K562 (cell line): ENCODE results near the gene KLHL14. TPM values are rescaled to one million over a fixed set of nuclear protein-coding genes. Genes with fewer than 3 reads are reported as not detected.

Experiments
- ATAC-seq: fragments of 200-7000 bp; cut with Tn5 transposase; 3 replicates; pipeline ENCODE4 v1.9.1; 2020; ENCODE audit warnings: moderate library complexity
- BruUV-seq: library from RNA; stranded (reverse); fragments of 400-500 nt; replicated peaks from 2 replicates; lab custom pipeline; 2021; lab: Mats Ljungman, UMichigan
- CTCF ChIA-PET: fragments of 300-600 bp; formaldehyde crosslinking; extraction: SDS; loops from one replicate; lab custom pipeline; 2021; ENCODE audit warnings: low intra/inter-chr PET ratio; lab: Yijun Ruan, JAX
- POLR2A ChIA-PET: fragments of 300-600, 350-650 bp; sonication (Branson Sonifier 250); formaldehyde crosslinking; extraction: SDS; loops from one replicate; lab custom pipeline; 2021; ENCODE audit warnings: antibody characterized with exemption, inconsistent platforms; lab: Yijun Ruan, JAX
- DNase-seq, 4 experiments: peaks; one replicate each; pipeline versions ENCODE4 v3.0.0 to v3.0.0-alpha.2; 2011 to 2018; ENCODE audit warnings: low spot score in 3 of 4, mixed read lengths in 3 of 4; ENCODE audit errors: extremely low read depth in 1 of 4
- FAIRE-seq: peaks from 2 replicates; lab custom pipeline; 2011; peaks lifted over from hg19 to GRCh38; lab: Jason Lieb, UNC
- H2AFZ ChIP-seq: 2 replicates; pipeline ENCODE4 v1.6.0; 2011; ENCODE audit warnings: low read depth, low read length, control low read depth, inconsistent platforms
- H3K27ac ChIP-seq: fragments of 200-600 bp; 3 replicates; pipeline ENCODE4 v1.8.0; 2011; ENCODE audit warnings: low read depth, mild to moderate bottlenecking, control low read depth, inconsistent platforms, low read length, moderate library complexity, mixed read lengths; ENCODE audit errors: extremely low read depth
- H3K27me3 ChIP-seq, 2 experiments: fragments of 300-600 bp in 1 of 2; 2 replicates in 1 of 2; 3 replicates in 1 of 2; pipeline versions ENCODE4 v1.6.0 to v1.8.0; 2011; ENCODE audit warnings: inconsistent platforms in 2 of 2, low read length in 2 of 2, mild to moderate bottlenecking in 1 of 2, mixed read lengths in 1 of 2, moderate library complexity in 1 of 2; ENCODE audit not compliant: control insufficient read depth in 2 of 2, insufficient read depth in 2 of 2
- H3K36me3 ChIP-seq: fragments of 300-600 bp; 3 replicates; pipeline ENCODE4 v1.8.0; 2011; ENCODE audit warnings: mild to moderate bottlenecking, low read length, inconsistent platforms; ENCODE audit not compliant: control insufficient read depth, insufficient read depth
- H3K4me1 ChIP-seq, 2 experiments: fragments of 200-600 bp in 1 of 2; replicated peaks in 1 of 2; 2 replicates in 1 of 2; 3 replicates in 1 of 2; pipeline versions ENCODE4 v1.5.1 to v1.8.0; 2011; ENCODE audit warnings: inconsistent platforms in 2 of 2, low read length in 2 of 2, mild to moderate bottlenecking in 1 of 2, mixed read lengths in 1 of 2, moderate library complexity in 1 of 2; ENCODE audit not compliant: control insufficient read depth in 2 of 2, insufficient read depth in 2 of 2
- H3K4me2 ChIP-seq: 2 replicates; pipeline ENCODE4 v1.6.1; 2011; ENCODE audit warnings: low read length, control low read depth, inconsistent platforms, mixed read lengths; ENCODE audit not compliant: insufficient read depth
- H3K4me3 ChIP-seq: fragments of 200-600 bp; sonication (generic), shearing (Covaris generic); 2 replicates; pipeline ENCODE4 v1.5.1; 2016; ENCODE audit warnings: control low read depth, inconsistent platforms
- H3K79me2 ChIP-seq: fragments of 200-600 bp; 3 replicates; pipeline ENCODE4 v1.8.0; 2011; ENCODE audit warnings: low read length, inconsistent platforms; ENCODE audit not compliant: control insufficient read depth, insufficient read depth
- H3K9ac ChIP-seq, 2 experiments: 2 replicates each; pipeline versions ENCODE4 v1.6.0 to v1.6.1; 2011; ENCODE audit warnings: low read depth in 2 of 2, low read length in 2 of 2, control low read depth in 1 of 2, inconsistent platforms in 1 of 2, mild to moderate bottlenecking in 1 of 2, mixed read lengths in 1 of 2; ENCODE audit not compliant: insufficient read depth in 1 of 2
- H3K9me1 ChIP-seq: one replicate; pipeline ENCODE4 v1.6.0; 2011; ENCODE audit warnings: inconsistent platforms, mild to moderate bottlenecking, low read length, moderate library complexity; ENCODE audit not compliant: control insufficient read depth, insufficient read depth
- H3K9me3 ChIP-seq: replicated peaks from 2 replicates; pipeline ENCODE4 v1.5.1; 2011; ENCODE audit warnings: low read depth, low read length, inconsistent platforms; ENCODE audit not compliant: control insufficient read depth, insufficient read depth
- H4K20me1 ChIP-seq: replicated peaks from 2 replicates; pipeline ENCODE4 v1.6.1; 2011; ENCODE audit warnings: low read length, inconsistent platforms, mixed read lengths; ENCODE audit not compliant: control insufficient read depth, insufficient read depth
- EP300 ChIP-seq: IDR thresholded peaks from 2 replicates; pipeline ENCODE4 v1.6.1; 2012; ENCODE audit warnings: low read length, improper control_type of control experiment
- NR2C1 ChIP-seq, 2 experiments: fragments of 450-650 bp; IDR thresholded peaks; 2 replicates each; pipeline ENCODE4 v1.6.1; 2017; ENCODE audit warnings: mild to moderate bottlenecking in 2 of 2, antibody characterized with exemption in 1 of 2, inconsistent platforms in 1 of 2, missing compliant biosample characterization in 1 of 2, missing genetic modification characterization in 1 of 2
- NRF1 ChIP-seq, 2 experiments: fragments of 450-650 bp; IDR thresholded peaks in 1 of 2; conservative IDR thresholded peaks in 1 of 2; 2 replicates each; pipeline ENCODE4 v1.6.1; 2014; ENCODE audit warnings: mild to moderate bottlenecking in 2 of 2
- PTTG1 ChIP-seq: fragments of 450-650 bp; IDR thresholded peaks from 2 replicates; pipeline ENCODE4 v1.6.1; 2016; ENCODE audit warnings: low read depth, mild to moderate bottlenecking, missing genetic modification characterization, missing compliant biosample characterization
- WGBS: fragments of 100-300 bp; shearing (Covaris generic); methylation state at CpG from one replicate; pipeline ENCODE4 v1.1.6; 2016; ENCODE audit warnings: low coverage, mixed read lengths; ENCODE audit not compliant: insufficient coverage; ENCODE audit errors: missing lambda C conversion rate; 5-methylcytosine and 5-hydroxymethylcytosine counted together
- in situ Hi-C: fragments of 300-500 bp; cut with MboI; formaldehyde crosslinking; loops from 4 replicates; pipeline ENCODE4 v1.15.0; 2018; ENCODE audit warnings: inconsistent platforms, mixed read lengths
- intact Hi-C: fragments of 100-400 bp; cut with micrococcal nuclease; formaldehyde crosslinking; loops from 2 replicates; pipeline ENCODE4 v1.14.2; 2022
- polyA plus RNA-seq, 8 experiments: library from polyadenylated mRNA; depleted of rRNA in 4 of 8; stranded (reverse) in 5 of 8; unstranded in 3 of 8; fragments of >200 nt; fragmentation: Nextera tagmentation in 2 of 8; fragmentation: Illumina TruSeq in 1 of 8; extraction: Ambion mirVana in 2 of 8; extraction: Trizol in 1 of 8; gene quantifications; 2 replicates each; pipeline versions ENCODE4 v1.2.1 to v1.2.3, GENCODE V29; 2011 to 2014; ENCODE audit warnings: inconsistent platforms in 1 of 8, missing spikeins in 1 of 8
- total RNA-seq, 7 experiments: library from RNA; depleted of rRNA in 6 of 7; stranded (reverse); fragments of >200 nt in 6 of 7; fragmentation: Illumina TruSeq in 2 of 7; extraction: Trizol in 2 of 7; gene quantifications; 2 replicates each; pipeline versions ENCODE4 v1.2.1 to v1.2.3, GENCODE V29; 2011 to 2021; ENCODE audit warnings: low replicate concordance in 1 of 7
- TF ChIP-seq, protein P1 (sequence below): fragments of 250-450 bp; sonication (Bioruptor Pico); IDR thresholded peaks from 2 replicates; pipeline ENCODE4 v1.4.0; 2020; ENCODE audit warnings: mild to moderate bottlenecking, moderate library complexity, borderline replicate concordance

Gene KLHL14
- total and polyA plus RNA-seq, 9 of the 15 experiments (the other 6 are each of a cell fraction or from before 2014, with no cell fraction given): not detected

DNA sequence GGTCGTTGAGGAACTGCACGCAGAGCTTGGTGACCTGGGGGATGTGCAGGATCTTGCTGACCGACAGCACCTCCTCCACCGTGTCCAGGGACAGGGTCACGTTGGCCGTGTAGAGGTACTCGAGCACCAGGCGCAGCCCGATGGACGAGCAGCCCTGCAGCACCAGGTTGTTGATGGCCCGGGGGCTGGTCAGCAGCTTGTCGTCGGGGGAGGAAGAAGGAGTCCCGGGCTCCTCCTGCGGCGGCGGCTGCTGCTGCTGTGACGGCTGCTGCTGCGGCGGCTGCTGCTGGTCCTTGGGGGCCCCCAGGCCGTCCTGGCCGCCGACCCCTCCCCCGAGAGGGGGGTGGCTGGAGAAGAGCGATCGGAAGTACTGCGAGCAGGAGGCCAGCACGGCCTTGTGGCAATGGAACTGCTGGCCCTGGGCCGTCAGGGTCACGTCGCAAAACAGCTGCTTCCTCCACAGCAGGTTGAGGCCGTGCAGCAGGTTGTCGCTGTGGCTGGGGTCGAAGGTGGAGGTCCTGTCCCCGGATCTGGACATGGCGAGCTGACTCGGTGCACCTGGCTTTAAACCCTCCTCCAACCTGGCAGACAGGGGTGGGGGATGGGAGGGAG lies 2.7 kb downstream of the KLHL14 start:
- Histone ChIP-seq H3K9ac (no peak overlapping the region), H2AFZ (no peak overlapping the region), H3K79me2 (no peaks in the 10 kb centered on the region), H3K36me3 (no peaks in the 10 kb centered on the region), H3K27ac (no peak overlapping the region), H3K27me3 (peaks cover 4 to 5% of the 10 kb centered on the region in 2 experiments; a peak in 2 of 5 replicates), H3K4me2 (no peak overlapping the region), H3K4me3 (no peak overlapping the region), H3K9me1 (no peaks in the 10 kb centered on the region), H4K20me1 (no peaks in the 10 kb centered on the region), H3K9me3 (no peaks in the 10 kb centered on the region), H3K4me1 (no peaks in the 10 kb centered on the region; a peak in 1 of 5 replicates)
- BruUV-seq: no TSS peak
- ATAC-seq: no peak
- in situ Hi-C loops (no loop called here), intact Hi-C loops (no loop called here)
- POLR2A ChIA-PET: interaction anchor here (1.2 kb wide), 1 partner anchor 13 kb away, joined by 3 read pairs; no protein-coding TSS in a partner anchor
- TF ChIP-seq PTTG1 (tag) (no peak), NR2C1 (IDR thresholded peaks at IDR 0.05) (no peak), NR2C1 (tag; IDR thresholded peaks at IDR 0.05) (no peak), EP300 (no peak), NRF1 (conservative IDR thresholded peaks at IDR 0.05 in 1 of 2, IDR thresholded peaks at IDR 0.05 in 1 of 2) (no peak)
- TF ChIP-seq, protein P1, sequence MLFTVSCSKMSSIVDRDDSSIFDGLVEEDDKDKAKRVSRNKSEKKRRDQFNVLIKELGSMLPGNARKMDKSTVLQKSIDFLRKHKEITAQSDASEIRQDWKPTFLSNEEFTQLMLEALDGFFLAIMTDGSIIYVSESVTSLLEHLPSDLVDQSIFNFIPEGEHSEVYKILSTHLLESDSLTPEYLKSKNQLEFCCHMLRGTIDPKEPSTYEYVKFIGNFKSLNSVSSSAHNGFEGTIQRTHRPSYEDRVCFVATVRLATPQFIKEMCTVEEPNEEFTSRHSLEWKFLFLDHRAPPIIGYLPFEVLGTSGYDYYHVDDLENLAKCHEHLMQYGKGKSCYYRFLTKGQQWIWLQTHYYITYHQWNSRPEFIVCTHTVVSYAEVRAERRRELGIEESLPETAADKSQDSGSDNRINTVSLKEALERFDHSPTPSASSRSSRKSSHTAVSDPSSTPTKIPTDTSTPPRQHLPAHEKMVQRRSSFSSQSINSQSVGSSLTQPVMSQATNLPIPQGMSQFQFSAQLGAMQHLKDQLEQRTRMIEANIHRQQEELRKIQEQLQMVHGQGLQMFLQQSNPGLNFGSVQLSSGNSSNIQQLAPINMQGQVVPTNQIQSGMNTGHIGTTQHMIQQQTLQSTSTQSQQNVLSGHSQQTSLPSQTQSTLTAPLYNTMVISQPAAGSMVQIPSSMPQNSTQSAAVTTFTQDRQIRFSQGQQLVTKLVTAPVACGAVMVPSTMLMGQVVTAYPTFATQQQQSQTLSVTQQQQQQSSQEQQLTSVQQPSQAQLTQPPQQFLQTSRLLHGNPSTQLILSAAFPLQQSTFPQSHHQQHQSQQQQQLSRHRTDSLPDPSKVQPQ: no peak
- no peak for DNase-seq
- 3% methylated on average over 34 of the region's 37 CpGs for WGBS
- CTCF ChIA-PET: no interaction called here
- no peak for FAIRE-seq
